CD14-positive monocyte (primary cell): ENCODE results near the gene PER3. TPM values are rescaled to one million over a fixed set of nuclear protein-coding genes. Genes with fewer than 3 reads are reported as not detected.

Experiments used
- DNase-seq, 3 donors: peaks; one replicate each; pipeline ENCODE4 v3.0.0-alpha.2; 2011 to 2022
- H2AFZ ChIP-seq: 2 replicates; pipeline ENCODE4 v1.6.0; 2012; ENCODE audit warnings: mild to moderate bottlenecking, low read depth, low read length, inconsistent platforms; ENCODE audit not compliant: insufficient read depth, poor library complexity, severe bottlenecking
- H3K27ac ChIP-seq, 2 donors: 1 replicate in 1 of 2; 2 replicates in 1 of 2; pipeline ENCODE4 v1.5.1; 2012 to 2013; ENCODE audit warnings: low read length in 2 of 2, control low read depth in 1 of 2, inconsistent platforms in 1 of 2, low read depth in 1 of 2, mild to moderate bottlenecking in 1 of 2
- H3K27me3 ChIP-seq, 2 donors: one replicate each; pipeline versions ENCODE4 v1.6.0 to v1.6.1; 2011 to 2013; ENCODE audit warnings: low read length in 2 of 2; ENCODE audit not compliant: control insufficient read depth in 2 of 2, insufficient read depth in 2 of 2
- H3K36me3 ChIP-seq, 2 donors: replicated peaks in 1 of 2; 1 replicate in 1 of 2; 2 replicates in 1 of 2; pipeline versions ENCODE4 v1.5.1 to v1.6.1; 2012 to 2013; ENCODE audit warnings: low read length in 2 of 2, control low read depth in 1 of 2, inconsistent platforms in 1 of 2, mild to moderate bottlenecking in 1 of 2; ENCODE audit not compliant: insufficient read depth in 2 of 2, control insufficient read depth in 1 of 2
- H3K4me1 ChIP-seq, 2 donors: 1 replicate in 1 of 2; 2 replicates in 1 of 2; pipeline versions ENCODE4 v1.5.1 to v1.6.1; 2012 to 2013; ENCODE audit warnings: low read length in 2 of 2, control low read depth in 1 of 2, inconsistent platforms in 1 of 2, mild to moderate bottlenecking in 1 of 2, moderate library complexity in 1 of 2; ENCODE audit not compliant: insufficient read depth in 2 of 2, control insufficient read depth in 1 of 2
- H3K4me2 ChIP-seq: replicated peaks from 2 replicates; pipeline ENCODE3; 2012; ENCODE audit warnings: low read length, moderate library complexity, mild to moderate bottlenecking; ENCODE audit not compliant: poor library complexity, severe bottlenecking; ENCODE audit errors: extremely low read depth
- H3K4me3 ChIP-seq, 3 experiments: fragments of 200-600 bp in 1 of 3; sonication (generic) in 1 of 3; replicated peaks in 1 of 3; 1 replicate in 2 of 3; 2 replicates in 1 of 3; pipeline ENCODE4 v1.5.1; 2011 to 2013; ENCODE audit warnings: low read length in 3 of 3, mild to moderate bottlenecking in 3 of 3, control low read depth in 2 of 3, low read depth in 2 of 3, inconsistent platforms in 1 of 3, moderate library complexity in 1 of 3
- H3K79me2 ChIP-seq: 2 replicates; pipeline ENCODE4 v1.6.0; 2012; ENCODE audit warnings: mild to moderate bottlenecking, control low read depth, inconsistent platforms, low read length, moderate library complexity; ENCODE audit not compliant: insufficient read depth
- H3K9ac ChIP-seq: 2 replicates; pipeline ENCODE4 v1.6.0; 2017; ENCODE audit warnings: low read length, mild to moderate bottlenecking; ENCODE audit not compliant: insufficient read depth, poor library complexity, severe bottlenecking
- H3K9me3 ChIP-seq, 2 donors: replicated peaks in 1 of 2; 1 replicate in 1 of 2; 2 replicates in 1 of 2; pipeline versions ENCODE4 v1.5.1 to v1.6.1; 2012 to 2013; ENCODE audit warnings: low read length in 2 of 2, control low read depth in 1 of 2; ENCODE audit not compliant: control insufficient read depth in 1 of 2, insufficient read depth in 1 of 2
- H4K20me1 ChIP-seq: 2 replicates; pipeline ENCODE4 v1.6.0; 2012; ENCODE audit warnings: mild to moderate bottlenecking, low read length, control low read depth, moderate library complexity; ENCODE audit not compliant: insufficient read depth
- H3K27ac Mint-ChIP-seq, 7 donors: one replicate each; pipeline ENCODE4 v1.8.0; 2020; ENCODE audit warnings: mild to moderate bottlenecking in 7 of 7, mixed read lengths in 7 of 7, moderate library complexity in 6 of 7, inconsistent platforms in 2 of 7
- H3K27me3 Mint-ChIP-seq, 3 donors: one replicate each; pipeline ENCODE4 v1.8.0; 2021 to 2022; ENCODE audit warnings: low read depth in 3 of 3, mild to moderate bottlenecking in 3 of 3, mixed read lengths in 3 of 3, moderate library complexity in 3 of 3, inconsistent platforms in 1 of 3
- H3K36me3 Mint-ChIP-seq, 2 donors: one replicate each; pipeline ENCODE4 v1.8.0; 2020; ENCODE audit warnings: mixed read lengths in 2 of 2, inconsistent platforms in 1 of 2, mild to moderate bottlenecking in 1 of 2
- H3K4me1 Mint-ChIP-seq: one replicate; pipeline ENCODE4 v1.8.0; 2020; ENCODE audit warnings: mild to moderate bottlenecking, mixed read lengths
- H3K4me3 Mint-ChIP-seq, 2 donors: one replicate each; pipeline ENCODE4 v1.8.0; 2020; ENCODE audit warnings: mild to moderate bottlenecking in 2 of 2, mixed read lengths in 2 of 2, moderate library complexity in 1 of 2
- H3K9me3 Mint-ChIP-seq, 7 donors: one replicate each; pipeline ENCODE4 v1.8.0; 2020 to 2022; ENCODE audit warnings: mixed read lengths in 7 of 7, mild to moderate bottlenecking in 6 of 7, moderate library complexity in 6 of 7, inconsistent platforms in 2 of 7
- WGBS: methylation state at CpG from one replicate; pipeline ENCODE4 v1.1.5; 2013; ENCODE audit warnings: missing lambda C conversion rate; ENCODE audit not compliant: insufficient coverage; 5-methylcytosine and 5-hydroxymethylcytosine counted together
- intact Hi-C, 2 donors: fragments of 100-400 bp; cut with micrococcal nuclease; formaldehyde crosslinking; loops; one replicate each; pipeline versions ENCODE4 v1.15.0 to v1.15.1; 2023
- polyA plus RNA-seq, 3 donors: library from polyadenylated mRNA; depleted of rRNA in 1 of 3; unstranded in 2 of 3; stranded (reverse) in 1 of 3; fragments of 300-500 nt in 2 of 3; fragments of >200 nt in 1 of 3; fragmentation: Illumina TruSeq in 2 of 3; gene quantifications; 1 replicate in 2 of 3; 2 replicates in 1 of 3; pipeline ENCODE4 v1.2.3, GENCODE V29; 2012 to 2021
- TF ChIP-seq, protein P1 (sequence below): fragments of 200-600 bp; IDR thresholded peaks from one replicate; pipeline ENCODE4 v1.8.0; 2022; ENCODE audit warnings: antibody characterized with exemption, mild to moderate bottlenecking

Gene PER3
- polyA plus RNA-seq, 3 donors: 0.46 to 2.3 (median 2.0) TPM

DNA sequence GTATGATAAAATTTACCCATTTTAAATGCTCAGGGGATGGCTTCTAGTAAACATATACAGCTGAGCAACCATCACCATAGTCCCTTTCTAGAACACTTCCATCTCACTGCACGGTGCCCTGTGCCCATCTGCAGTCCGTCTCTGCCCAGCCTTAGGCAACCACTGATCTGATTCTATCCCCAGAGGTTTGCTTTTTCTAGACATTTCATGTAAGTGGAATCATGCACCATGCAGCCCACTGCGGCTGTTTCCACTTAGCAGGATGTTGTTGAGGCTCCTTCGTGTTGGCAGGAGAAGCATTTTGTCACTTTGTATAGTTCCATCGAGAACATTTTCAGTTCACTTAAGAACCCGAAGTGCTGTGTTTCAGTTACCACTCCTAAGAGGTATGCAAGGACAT is 40.7 kb upstream of the PER3 start:
- no peaks in the 10 kb centered on the region for H4K20me1 ChIP-seq
- 98% methylated on average over 5 of the region's 6 CpGs for WGBS
- Mint-ChIP-seq H3K4me3 (no peak overlapping the region), H3K27ac (no peak overlapping the region), H3K9me3 (peaks cover 0 to 10% (median 4%) of the 10 kb centered on the region in 7 donors), H3K36me3 (peaks cover 0 to 3% of the 10 kb centered on the region in 2 donors), H3K27me3 (no peaks in the 10 kb centered on the region), H3K4me1 (peaks cover 4% of the 10 kb centered on the region)
- DNase-seq: no peak
- no peak overlapping the region for H3K9ac ChIP-seq
- no peaks in the 10 kb centered on the region for H3K36me3 ChIP-seq
- no peak overlapping the region for H2AFZ ChIP-seq
- H3K27ac ChIP-seq: no peak overlapping the region
- no peak overlapping the region for H3K4me2 ChIP-seq
- TF ChIP-seq, protein P1, sequence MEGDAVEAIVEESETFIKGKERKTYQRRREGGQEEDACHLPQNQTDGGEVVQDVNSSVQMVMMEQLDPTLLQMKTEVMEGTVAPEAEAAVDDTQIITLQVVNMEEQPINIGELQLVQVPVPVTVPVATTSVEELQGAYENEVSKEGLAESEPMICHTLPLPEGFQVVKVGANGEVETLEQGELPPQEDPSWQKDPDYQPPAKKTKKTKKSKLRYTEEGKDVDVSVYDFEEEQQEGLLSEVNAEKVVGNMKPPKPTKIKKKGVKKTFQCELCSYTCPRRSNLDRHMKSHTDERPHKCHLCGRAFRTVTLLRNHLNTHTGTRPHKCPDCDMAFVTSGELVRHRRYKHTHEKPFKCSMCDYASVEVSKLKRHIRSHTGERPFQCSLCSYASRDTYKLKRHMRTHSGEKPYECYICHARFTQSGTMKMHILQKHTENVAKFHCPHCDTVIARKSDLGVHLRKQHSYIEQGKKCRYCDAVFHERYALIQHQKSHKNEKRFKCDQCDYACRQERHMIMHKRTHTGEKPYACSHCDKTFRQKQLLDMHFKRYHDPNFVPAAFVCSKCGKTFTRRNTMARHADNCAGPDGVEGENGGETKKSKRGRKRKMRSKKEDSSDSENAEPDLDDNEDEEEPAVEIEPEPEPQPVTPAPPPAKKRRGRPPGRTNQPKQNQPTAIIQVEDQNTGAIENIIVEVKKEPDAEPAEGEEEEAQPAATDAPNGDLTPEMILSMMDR: no peak
- H3K79me2 ChIP-seq: no peaks in the 10 kb centered on the region
- no peaks in the 10 kb centered on the region for H3K4me1 ChIP-seq
- H3K9me3 ChIP-seq: peaks cover 0 to 6% of the 10 kb centered on the region in 2 donors
- H3K4me3 ChIP-seq: no peak overlapping the region
- intact Hi-C loops: no loop called here
- no peaks in the 10 kb centered on the region for H3K27me3 ChIP-seq

DNA sequence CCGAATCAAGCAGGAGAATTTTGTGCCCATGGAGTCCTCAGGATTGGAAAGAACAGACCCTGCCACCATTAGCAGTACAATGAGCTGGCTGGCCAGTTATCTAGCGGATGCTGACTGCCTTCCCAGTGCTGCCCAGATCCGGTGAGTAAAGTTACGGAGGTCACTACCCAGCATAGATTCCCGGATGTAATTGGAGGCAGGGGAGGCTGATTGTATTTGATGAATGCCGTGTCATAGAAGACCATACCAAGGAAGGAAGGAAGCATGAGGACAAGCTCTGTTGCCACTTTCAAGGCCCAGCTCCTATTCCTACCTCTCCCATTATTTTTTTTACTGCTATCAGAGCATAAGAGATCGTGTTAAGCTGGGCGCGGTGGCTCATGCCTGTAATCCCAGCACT is 39.2 kb upstream of the PER3 start:
- H3K36me3 ChIP-seq: no peaks in the 10 kb centered on the region

More for the DNA sequence above, 39.2 kb upstream of the PER3 start:
- no peak overlapping the region for H3K4me2 ChIP-seq
- no peak overlapping the region for H3K27ac ChIP-seq
- peaks cover 0 to 6% of the 10 kb centered on the region in 2 donors for H3K4me1 ChIP-seq
- Mint-ChIP-seq H3K27me3 (no peaks in the 10 kb centered on the region), H3K36me3 (peaks cover 0 to 3% of the 10 kb centered on the region in 2 donors), H3K4me1 (peaks cover 7% of the 10 kb centered on the region), H3K4me3 (no peak overlapping the region), H3K27ac (no peak overlapping the region), H3K9me3 (peaks cover 0 to under 1% (median 0%) of the 10 kb centered on the region in 7 donors)
- H3K79me2 ChIP-seq: no peaks in the 10 kb centered on the region
- no peak overlapping the region for H2AFZ ChIP-seq
- intact Hi-C loops: no loop called here
- H3K9ac ChIP-seq: no peak overlapping the region
- DNase-seq: no peak
- WGBS: 98% methylated on average over 7 of the region's 9 CpGs
- H3K9me3 ChIP-seq: no peaks in the 10 kb centered on the region
- H3K27me3 ChIP-seq: no peaks in the 10 kb centered on the region
- TF ChIP-seq, protein P1: no peak
- no peaks in the 10 kb centered on the region for H4K20me1 ChIP-seq
- H3K4me3 ChIP-seq: no peak overlapping the region
